GM20431 (cell line): ENCODE data around the gene CPZ.

Experiments
- in situ Hi-C: fragments of 300-500 bp; cut with MseI, MboI; formaldehyde crosslinking; loops from one replicate; pipeline ENCODE4 v1.15.0; 2020; ENCODE audit warnings: low sequenced_read_pairs; ENCODE audit not compliant: unreplicated experiment

The CPZ gene

GRCh38 chr4:8579526-8580320 lies 12.8 kb upstream of the CPZ start:
- in situ Hi-C loops: loop anchor here (25.0 kb wide), 1 partner anchor 117 kb away; no protein-coding TSS in a partner anchor

GRCh38 chr4:8580321-8581093 lies 12.1 kb upstream of the CPZ start, which contains the start of gene GPR78:
Gene GPR78 (plus strand): TSS chr4:8580392. CDS start chr4:8580983, 591 bp downstream.
- in situ Hi-C loops: loop anchor here (25.0 kb wide), 1 partner anchor 118 kb away; no protein-coding TSS in a partner anchor

GRCh38 chr4:8581094-8581861 lies 11.3 kb upstream of the CPZ start:
- in situ Hi-C loops: loop anchor here (25.0 kb wide), 1 partner anchor 119 kb away; no protein-coding TSS in a partner anchor

GRCh38 chr4:8582016-8582415 lies 10.5 kb upstream of the CPZ start:
- in situ Hi-C loops: loop anchor here (25.0 kb wide), 1 partner anchor 120 kb away; no protein-coding TSS in a partner anchor

- in situ Hi-C loops: loop anchor here (25.0 kb wide), 1 partner anchor 120 kb away; no protein-coding TSS in a partner anchor
These were observed 10.1 kb upstream of the CPZ start for GRCh38 chr4:8582436-8582835.

GRCh38 chr4:8582941-8583654 lies 9.5 kb upstream of the CPZ start:
- in situ Hi-C loops: loop anchor here (25.0 kb wide), 1 partner anchor 121 kb away; no protein-coding TSS in a partner anchor

- in situ Hi-C loops: loop anchor here (25.0 kb wide), 1 partner anchor 121 kb away; no protein-coding TSS in a partner anchor
These were observed 8.9 kb upstream of the CPZ start for GRCh38 chr4:8583655-8584025.

GRCh38 chr4:8585186-8585585 lies 7.4 kb upstream of the CPZ start:
- in situ Hi-C loops: loop anchor here (25.0 kb wide), 1 partner anchor 123 kb away; no protein-coding TSS in a partner anchor

- in situ Hi-C loops: loop anchor here (25.0 kb wide), 1 partner anchor 123 kb away; no protein-coding TSS in a partner anchor
These were observed 6.8 kb upstream of the CPZ start for GRCh38 chr4:8585721-8586212.

- in situ Hi-C loops: loop anchor here (25.0 kb wide), 1 partner anchor 124 kb away; no protein-coding TSS in a partner anchor
These were observed 6.3 kb upstream of the CPZ start for GRCh38 chr4:8586246-8586645.

- in situ Hi-C loops: loop anchor here (25.0 kb wide), 1 partner anchor 125 kb away; no protein-coding TSS in a partner anchor
These were observed 5.7 kb upstream of the CPZ start for GRCh38 chr4:8586671-8587468.

GRCh38 chr4:8587469-8588195 lies 4.9 kb upstream of the CPZ start:
- in situ Hi-C loops: loop anchor here (25.0 kb wide), 1 partner anchor 125 kb away; no protein-coding TSS in a partner anchor

GRCh38 chr4:8588196-8588470 lies 4.4 kb upstream of the CPZ start:
- in situ Hi-C loops: loop anchor here (25.0 kb wide), 1 partner anchor 126 kb away; no protein-coding TSS in a partner anchor

GRCh38 chr4:8589336-8589735 lies 3.2 kb upstream of the CPZ start:
- in situ Hi-C loops: loop anchor here (25.0 kb wide), 1 partner anchor 127 kb away; no protein-coding TSS in a partner anchor

- in situ Hi-C loops: loop anchor here (25.0 kb wide), 1 partner anchor 128 kb away; no protein-coding TSS in a partner anchor
These were observed 2.6 kb upstream of the CPZ start for GRCh38 chr4:8589823-8590545.

GRCh38 chr4:8590546-8590880 lies 2.1 kb upstream of the CPZ start:
- in situ Hi-C loops: loop anchor here (25.0 kb wide), 1 partner anchor 128 kb away; no protein-coding TSS in a partner anchor

GRCh38 chr4:8591114-8591513 lies 1.5 kb upstream of the CPZ start:
- in situ Hi-C loops: loop anchor here (25.0 kb wide), 1 partner anchor 129 kb away; no protein-coding TSS in a partner anchor
